Measurements from ENCODE around the gene JAZF1.
"Not testable (repeated sequence)": the region's sequence is repeated elsewhere in the genome, so short reads cannot be mapped to it uniquely, and the experiment has no call there.

Gene JAZF1

GRCh38 chr7:27899601-27900000 is 281.0 kb downstream of the JAZF1 start:
- in situ Hi-C loops (cut with HindIII; ENCODE audit: low sequenced_read_pairs) = no loop called here

GRCh38 chr7:27897441-27897847 is 283.2 kb downstream of the JAZF1 start:
- in situ Hi-C loops (cut with HindIII; ENCODE audit: low sequenced_read_pairs) = no loop called here

- in situ Hi-C loops (cut with HindIII; ENCODE audit: low sequenced_read_pairs) = no loop called here
Observed at GRCh38 chr7:27897001-27897400, 283.6 kb downstream of the JAZF1 start.

DNA sequence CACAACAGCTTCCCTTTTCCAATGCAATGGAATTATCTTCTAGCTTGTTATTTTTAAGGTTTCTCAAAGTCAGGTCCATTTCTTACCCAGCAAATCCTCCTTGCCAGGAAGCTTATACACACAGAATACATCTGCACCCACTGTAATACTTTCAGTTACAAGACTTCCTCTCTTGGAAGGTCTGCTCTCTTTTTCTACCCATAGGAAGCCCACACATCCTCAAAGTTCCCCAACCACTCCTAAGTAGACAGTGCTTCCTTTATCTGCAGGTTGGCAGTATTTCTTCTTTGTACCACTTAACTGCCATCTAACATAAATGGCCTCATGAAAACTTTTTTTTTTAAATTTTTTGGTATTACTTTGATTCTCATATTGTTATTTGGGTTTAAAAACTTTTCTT is 285.0 kb downstream of the JAZF1 start:
- in situ Hi-C loops (cut with HindIII; ENCODE audit: low sequenced_read_pairs) = no loop called here

DNA sequence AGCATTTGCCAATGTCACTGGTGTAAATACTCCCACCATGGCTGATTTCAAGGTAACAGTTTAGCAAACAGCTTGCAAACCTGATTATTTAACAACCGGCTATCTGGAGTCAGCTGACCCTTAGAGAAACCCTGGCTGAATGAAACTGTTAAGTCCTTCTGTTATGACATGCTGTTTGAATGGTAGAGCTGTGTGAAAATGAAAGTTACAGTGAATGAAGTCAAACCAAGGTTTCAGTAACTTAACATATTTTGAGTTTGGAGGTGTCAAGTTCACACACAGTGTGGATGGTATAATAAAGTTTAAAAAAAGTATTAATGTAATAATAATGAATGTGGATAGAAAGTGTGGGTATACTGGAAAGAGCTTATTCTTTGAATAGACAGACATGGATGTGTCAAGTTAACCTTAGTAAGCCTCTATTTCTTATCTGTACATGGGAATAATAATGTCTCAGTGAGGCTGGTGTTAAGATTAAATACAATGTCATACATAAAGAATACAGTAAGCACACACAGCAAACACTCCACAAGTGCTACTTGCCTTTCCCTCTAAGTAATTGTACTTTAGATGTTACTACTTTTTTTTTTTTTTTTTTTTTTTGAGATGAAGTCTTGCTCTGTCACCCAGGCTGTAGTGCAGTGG is 290.3 kb downstream of the JAZF1 start:
- in situ Hi-C loops (cut with HindIII; ENCODE audit: low sequenced_read_pairs) = no loop called here

- in situ Hi-C loops (cut with HindIII; ENCODE audit: low sequenced_read_pairs) = no loop called here
Observed at GRCh38 chr7:27889800-27890199, 290.8 kb downstream of the JAZF1 start.

DNA sequence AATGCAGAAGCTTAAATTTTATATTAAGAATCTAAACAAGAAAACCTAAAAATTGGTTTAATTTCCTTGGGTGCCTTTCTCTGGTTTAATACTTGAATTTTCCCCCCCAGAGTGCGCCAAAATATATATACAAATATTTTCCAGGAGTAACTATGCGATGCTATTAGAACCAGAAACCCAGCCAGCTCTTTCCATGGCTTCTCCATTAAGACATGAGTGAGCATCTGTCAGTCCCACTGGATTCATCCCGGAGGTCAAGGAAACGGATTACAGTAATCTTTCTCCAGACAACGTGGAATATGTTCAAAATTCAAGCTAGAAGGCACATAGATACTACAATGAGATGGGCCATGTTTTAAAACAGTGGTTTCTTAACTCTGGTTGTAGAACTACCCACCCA is 291.9 kb downstream of the JAZF1 start:
- in situ Hi-C loops (cut with HindIII; ENCODE audit: low sequenced_read_pairs) = no loop called here

DNA sequence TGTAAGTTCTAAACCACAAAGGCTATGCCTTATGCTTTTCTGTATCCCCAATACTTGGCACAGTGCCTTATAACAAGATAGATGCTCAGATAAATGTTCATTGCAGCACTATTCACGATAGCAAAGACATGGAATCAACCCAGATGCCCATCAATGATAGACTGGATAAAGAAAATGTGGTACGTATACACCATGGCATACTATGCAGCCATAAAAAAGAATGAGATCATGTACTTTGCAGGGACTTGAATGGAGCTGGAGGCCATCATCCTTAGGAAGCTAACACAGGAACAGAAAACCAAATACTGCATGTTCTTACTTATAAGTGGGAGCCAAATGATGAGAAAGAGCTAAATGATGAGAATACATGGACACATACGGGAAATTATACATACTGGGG is 293.9 kb downstream of the JAZF1 start:
- in situ Hi-C loops (cut with HindIII; ENCODE audit: low sequenced_read_pairs) = not testable (repeated sequence)

- in situ Hi-C loops (cut with HindIII; ENCODE audit: low sequenced_read_pairs) = no loop called here
Observed at GRCh38 chr7:27885652-27886051, 294.9 kb downstream of the JAZF1 start.

GRCh38 chr7:27883696-27884095 is 296.9 kb downstream of the JAZF1 start:
- in situ Hi-C loops (cut with HindIII; ENCODE audit: low sequenced_read_pairs) = no loop called here

DNA sequence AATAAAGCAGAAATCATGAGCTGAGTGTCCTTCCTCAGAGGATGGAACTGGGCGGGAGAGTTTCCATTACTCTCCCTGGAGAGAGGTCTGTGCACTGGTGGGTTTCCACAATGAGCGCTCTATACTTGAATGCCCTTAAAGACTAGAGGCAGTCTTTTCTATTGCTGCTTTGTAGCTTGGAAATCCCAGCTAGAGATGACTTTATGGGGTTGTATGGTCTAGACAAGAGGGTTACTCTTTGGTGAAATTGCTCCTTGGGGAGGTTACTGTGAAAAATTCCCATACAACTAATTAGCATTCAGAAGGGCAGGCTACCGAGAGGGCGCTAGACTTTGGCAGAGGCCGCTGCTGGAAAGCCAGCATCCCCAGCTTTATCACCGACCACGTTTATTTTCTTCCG is 303.8 kb downstream of the JAZF1 start:
- in situ Hi-C loops (cut with HindIII; ENCODE audit: low sequenced_read_pairs) = no loop called here

DNA sequence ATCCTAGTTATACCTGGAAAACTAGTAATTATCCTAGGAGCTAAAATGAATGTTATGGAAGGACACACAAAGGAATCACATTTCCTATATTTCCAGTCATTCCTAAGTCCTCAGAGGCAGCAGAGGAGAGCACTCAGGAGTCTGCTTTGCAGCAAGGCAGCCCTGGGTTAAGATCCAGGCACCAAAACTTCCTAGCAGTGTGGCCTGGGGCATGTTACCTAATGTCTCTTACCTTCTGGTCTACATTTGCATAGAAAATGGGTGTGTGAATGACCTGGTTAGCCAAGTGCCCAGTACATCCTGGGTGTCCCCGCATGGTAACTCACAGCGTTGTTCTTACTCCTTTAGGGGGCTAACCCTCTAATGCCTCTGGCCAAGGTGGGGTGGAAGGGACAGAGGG is 304.8 kb downstream of the JAZF1 start:
- in situ Hi-C loops (cut with HindIII; ENCODE audit: low sequenced_read_pairs) = no loop called here

- in situ Hi-C loops (cut with HindIII; ENCODE audit: low sequenced_read_pairs) = no loop called here
Observed at GRCh38 chr7:27875061-27875460, 305.5 kb downstream of the JAZF1 start.

- in situ Hi-C loops (cut with HindIII; ENCODE audit: low sequenced_read_pairs) = no loop called here
Observed at GRCh38 chr7:27873981-27874957, 306.3 kb downstream of the JAZF1 start.

DNA sequence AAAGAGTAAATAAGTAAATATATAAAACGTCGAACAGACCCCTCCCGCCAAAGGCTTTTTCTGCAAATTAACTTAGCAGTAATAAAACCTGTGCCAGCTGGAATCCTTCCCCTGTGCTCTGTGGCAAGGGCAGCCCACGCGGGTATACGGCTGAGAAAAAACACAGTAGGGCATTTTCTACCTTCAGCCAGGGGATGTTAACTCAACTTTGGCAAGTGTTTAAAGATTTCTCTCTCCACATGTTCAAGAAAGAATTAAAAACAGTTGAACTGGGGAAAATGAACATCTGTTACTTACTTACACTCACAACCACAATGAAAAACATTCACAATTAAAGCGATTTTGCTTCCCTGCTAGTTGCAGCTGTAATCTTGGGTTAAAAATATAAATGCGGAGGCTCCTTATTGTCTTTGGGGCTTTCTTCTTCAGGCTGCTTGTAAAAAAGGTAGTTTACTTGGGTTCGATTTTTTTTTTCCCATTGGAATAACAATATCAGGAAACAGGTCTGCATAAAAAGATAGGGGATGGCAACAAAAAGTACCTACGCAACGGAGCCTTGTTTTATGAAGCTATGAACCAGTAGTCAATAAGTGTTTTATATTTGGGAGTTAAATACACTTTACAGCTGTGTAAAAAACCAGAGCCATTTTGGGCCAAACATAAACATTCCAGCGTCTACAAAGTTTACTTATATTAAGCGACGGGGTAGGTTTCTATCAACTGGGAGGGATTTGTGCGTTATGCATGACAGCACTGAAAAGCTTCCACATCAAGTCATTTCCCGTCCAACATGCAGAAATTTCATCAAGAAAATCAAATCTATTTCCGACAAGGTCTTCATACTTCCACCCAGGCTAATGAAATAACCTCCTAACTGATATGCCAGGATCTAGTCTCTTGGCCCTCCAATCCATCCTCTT is 308.0 kb downstream of the JAZF1 start:
- in situ Hi-C loops (cut with HindIII; ENCODE audit: low sequenced_read_pairs) = no loop called here

DNA sequence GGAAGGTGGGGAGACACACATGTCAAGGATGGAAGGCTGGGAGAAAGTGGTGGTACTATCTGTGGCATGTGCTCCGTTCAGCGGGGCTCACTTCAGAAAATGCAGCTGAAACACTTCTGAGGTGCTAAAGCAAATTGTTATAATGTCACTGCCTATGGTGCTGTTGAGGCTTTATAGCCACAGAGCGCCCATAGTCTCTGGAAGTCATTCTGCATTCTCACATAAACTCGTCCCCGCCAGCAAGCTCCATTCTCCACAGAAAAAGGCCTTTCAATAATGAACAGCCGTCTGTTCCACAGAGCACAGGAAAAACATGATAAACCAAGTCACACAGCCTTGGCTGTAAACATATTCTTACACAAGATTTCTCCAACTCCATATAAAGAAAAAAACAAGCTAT is 308.7 kb downstream of the JAZF1 start:
- in situ Hi-C loops (cut with HindIII; ENCODE audit: low sequenced_read_pairs) = no loop called here

DNA sequence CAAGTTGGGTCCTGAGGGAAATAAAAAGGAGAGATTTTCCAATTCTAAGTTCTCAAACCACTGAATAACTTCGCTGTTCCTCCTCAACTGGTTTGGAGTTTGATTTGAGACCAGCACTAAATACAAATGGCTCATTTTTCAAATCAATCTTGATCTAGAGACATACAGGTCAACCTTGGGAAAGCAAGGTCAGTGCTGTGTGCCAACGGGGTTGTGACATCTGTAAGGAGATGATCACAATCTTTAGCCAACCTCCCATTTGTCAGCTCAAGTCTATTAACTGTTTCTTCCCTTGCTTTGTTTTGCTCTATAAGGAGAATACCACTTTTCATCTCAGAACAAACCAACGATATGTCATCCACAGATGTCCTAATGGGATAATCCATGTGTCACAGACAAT is 309.5 kb downstream of the JAZF1 start:
- in situ Hi-C loops (cut with HindIII; ENCODE audit: low sequenced_read_pairs) = no loop called here

DNA sequence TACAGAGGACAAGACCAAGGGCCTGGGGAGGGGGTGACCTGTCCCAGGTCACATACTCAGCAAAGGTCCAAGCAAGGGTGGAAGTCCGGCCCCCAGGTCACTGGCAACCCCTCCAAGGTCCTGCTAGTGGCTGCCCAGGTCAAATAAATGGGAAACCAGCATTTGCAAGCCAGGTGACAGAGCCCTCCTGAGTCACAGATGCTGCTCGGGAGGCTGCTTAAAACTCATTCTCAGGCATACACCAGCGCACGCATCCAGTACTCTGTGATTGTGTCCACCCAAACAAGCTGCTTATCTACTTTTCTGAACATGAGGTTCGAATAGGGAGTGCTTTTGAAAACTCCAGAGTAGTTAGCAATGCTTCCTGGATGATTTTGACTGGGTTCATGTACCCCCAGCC is 310.0 kb downstream of the JAZF1 start:
- in situ Hi-C loops (cut with HindIII; ENCODE audit: low sequenced_read_pairs) = no loop called here

GRCh38 chr7:27869056-27869455 is 311.5 kb downstream of the JAZF1 start:
- in situ Hi-C loops (cut with HindIII; ENCODE audit: low sequenced_read_pairs) = no loop called here

DNA sequence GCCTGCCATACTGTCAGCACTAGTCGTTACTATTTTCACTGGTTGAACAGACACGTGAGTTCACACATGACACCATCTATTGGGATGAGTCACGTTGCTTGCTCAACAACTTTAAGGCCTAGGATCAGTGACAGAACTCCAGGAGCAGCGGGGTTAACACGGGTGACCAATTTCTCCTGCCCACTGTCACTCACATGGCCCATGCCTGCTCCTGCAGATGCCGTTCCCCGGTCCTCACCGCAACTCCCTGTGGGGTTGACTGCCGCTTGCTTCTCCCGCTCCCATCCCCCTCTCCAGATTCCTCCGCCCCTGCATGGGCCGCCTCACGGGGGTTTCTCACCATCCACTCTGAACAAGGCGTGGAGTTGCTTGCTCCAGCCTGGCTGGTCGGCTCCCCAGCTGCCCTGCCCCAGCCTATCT is 312.5 kb downstream of the JAZF1 start:
- in situ Hi-C loops (cut with HindIII; ENCODE audit: low sequenced_read_pairs) = no loop called here

All from endothelial cell of hepatic sinusoid (primary cell).